ENCODE results near the gene RBM39.
A peak's percentile ranks its signal among the peaks of the same experiment; 100 is the strongest.

The RBM39 gene

GRCh38 chr20:35743693-35744491 is 1.8 kb upstream of the RBM39 start:
- H3K9ac ChIP-seq (ENCODE audit: low read depth, low read length), result peak overlapping the region; percentile 95
- H3K27me3 ChIP-seq (ENCODE audit: control insufficient read depth, insufficient read depth, low read length), result no peaks in the 10 kb centered on the region
- H3K9me3 ChIP-seq (ENCODE audit: control insufficient read depth, insufficient read depth, low read length), result no peaks in the 10 kb centered on the region
- peaks cover 12% of the 10 kb centered on the region for H3K4me1 ChIP-seq (ENCODE audit: control insufficient read depth, insufficient read depth, low read length)
- peaks cover 13% of the 10 kb centered on the region for H3K36me3 ChIP-seq (ENCODE audit: control insufficient read depth, insufficient read depth, low read length)
- H3K4me3 ChIP-seq (ENCODE audit: low read depth, low read length), result peak overlapping the region; percentile 82

DNA sequence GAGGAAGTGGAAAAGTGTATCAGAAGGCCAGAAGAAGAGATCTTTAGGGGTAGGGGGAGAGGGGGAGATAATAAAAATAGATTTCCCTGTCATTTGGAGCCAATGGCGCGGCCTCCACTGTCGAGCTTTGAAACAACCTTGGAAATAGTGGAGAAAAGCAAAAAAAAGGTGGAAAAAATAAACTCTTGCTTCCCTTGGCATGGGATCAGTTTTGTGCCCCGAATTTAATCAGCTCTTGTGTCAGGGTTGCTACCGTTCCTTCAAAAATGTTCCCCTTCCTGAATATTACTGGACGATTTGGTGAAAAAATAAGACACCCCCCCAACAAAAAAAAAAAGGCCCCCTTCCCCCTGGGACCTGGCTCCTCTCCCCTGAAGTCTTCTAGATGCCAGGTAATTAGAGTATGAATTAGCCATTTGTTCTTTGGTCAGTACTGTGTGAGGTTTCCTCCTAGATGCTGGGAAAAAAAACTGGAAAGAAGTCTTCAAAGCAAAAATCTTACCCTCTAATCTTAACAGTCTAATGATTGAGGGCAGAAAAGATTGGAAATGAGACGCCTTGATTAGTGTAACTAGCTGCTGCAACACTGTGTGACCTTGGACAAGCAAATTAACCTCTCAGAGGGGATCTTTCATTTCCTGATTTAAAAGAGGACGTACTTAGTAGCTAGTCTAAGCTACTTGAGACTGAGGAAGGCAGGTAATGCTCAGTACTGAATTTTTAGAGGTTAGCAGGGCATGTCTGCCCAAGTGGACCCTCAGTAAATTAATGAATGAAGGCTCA is 872 bp upstream of the RBM39 start:
- H3K36me3 ChIP-seq (ENCODE audit: control insufficient read depth, insufficient read depth, low read length), result peaks cover 22% of the 10 kb centered on the region
- peak overlapping the region; percentile 82 for H3K4me3 ChIP-seq (ENCODE audit: low read depth, low read length)
- peak overlapping the region; percentile 95 for H3K9ac ChIP-seq (ENCODE audit: low read depth, low read length)
- H3K9me3 ChIP-seq (ENCODE audit: control insufficient read depth, insufficient read depth, low read length), result no peaks in the 10 kb centered on the region
- peaks cover 12% of the 10 kb centered on the region for H3K4me1 ChIP-seq (ENCODE audit: control insufficient read depth, insufficient read depth, low read length)
- no peaks in the 10 kb centered on the region for H3K27me3 ChIP-seq (ENCODE audit: control insufficient read depth, insufficient read depth, low read length)

DNA sequence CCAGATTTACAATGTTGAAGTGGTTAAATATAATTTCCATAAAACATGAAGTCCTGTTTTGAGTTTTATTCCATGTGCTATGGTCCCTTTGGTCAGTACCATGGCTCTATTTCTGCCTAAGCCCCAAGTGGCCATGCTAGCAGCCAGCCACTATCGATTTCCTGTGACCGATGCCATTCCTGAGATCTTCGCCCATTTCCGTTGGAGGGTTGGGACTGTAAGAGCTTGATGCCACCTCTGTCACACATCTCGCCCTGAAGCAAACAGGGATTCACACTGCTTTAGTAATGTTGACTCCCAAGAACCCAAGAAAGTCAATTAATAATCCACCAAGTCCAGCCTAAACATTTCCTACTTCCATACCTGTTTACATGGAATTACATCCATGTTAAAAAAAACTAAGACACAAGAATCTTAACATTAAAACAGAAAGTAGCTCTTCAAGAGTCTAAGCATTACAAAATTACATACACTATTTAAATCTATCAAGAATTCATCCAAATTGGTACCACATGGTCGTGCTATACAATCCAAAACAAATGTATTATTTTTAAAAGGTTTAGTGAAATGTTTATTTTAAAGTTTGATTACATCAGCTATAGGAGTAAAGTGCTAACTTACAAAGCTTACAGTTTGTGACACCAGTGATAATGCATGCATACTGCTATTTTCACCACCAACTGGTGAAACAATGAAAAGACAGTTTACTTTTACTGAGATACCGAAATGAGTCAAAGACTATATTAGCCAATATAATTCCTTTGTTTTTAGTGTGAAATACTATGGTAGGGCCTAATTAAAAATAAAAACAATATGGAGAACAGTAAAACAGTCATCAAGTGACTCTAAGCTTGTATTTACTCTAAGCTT is 2.5 kb downstream of the RBM39 start:
- Histone ChIP-seq H3K9me3 (ENCODE audit: control insufficient read depth, insufficient read depth, low read length) (no peaks in the 10 kb centered on the region), H3K9ac (ENCODE audit: low read depth, low read length) (no peak overlapping the region), H3K27me3 (ENCODE audit: control insufficient read depth, insufficient read depth, low read length) (no peaks in the 10 kb centered on the region), H3K4me3 (ENCODE audit: low read depth, low read length) (peak overlapping the region; percentile 95), H3K36me3 (ENCODE audit: control insufficient read depth, insufficient read depth, low read length) (peaks cover 39% of the 10 kb centered on the region), H3K4me1 (ENCODE audit: control insufficient read depth, insufficient read depth, low read length) (peaks cover 12% of the 10 kb centered on the region)

DNA sequence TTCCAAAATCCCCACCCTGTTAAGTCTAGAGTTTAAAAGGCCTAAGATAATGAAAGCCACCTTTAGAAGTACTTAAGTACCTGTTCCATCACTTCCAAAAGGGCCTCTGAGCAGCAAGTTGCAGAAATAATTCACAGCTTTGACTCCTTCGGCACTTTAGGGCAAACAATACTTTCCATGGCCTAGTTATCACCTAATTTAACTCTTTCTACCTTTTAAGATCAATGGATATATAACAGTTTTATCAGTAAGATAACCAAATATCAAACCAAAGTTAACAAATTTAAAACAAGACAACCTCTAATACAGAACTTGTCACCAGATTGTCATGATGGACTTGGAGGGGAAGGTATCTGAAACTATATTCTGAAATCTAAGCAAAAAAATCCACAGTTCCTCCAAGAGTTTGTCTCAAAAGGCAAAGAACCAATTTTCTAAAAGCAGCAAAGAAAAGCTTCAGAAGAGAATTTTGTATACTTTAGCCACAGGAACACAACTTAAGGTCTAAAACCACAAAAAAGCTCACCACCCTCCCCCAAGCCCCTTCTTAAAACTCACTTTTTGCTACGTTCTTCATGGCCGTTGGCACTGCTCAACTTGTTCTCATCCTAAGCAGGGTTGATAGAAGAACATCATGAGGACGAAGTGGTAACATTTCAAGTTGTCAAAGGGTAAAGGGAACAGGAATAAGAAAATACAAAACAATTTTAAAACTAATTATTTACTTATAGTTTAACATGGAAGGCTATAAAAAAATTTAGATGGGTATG is 3.5 kb downstream of the RBM39 start:
- no peaks in the 10 kb centered on the region for H3K27me3 ChIP-seq (ENCODE audit: control insufficient read depth, insufficient read depth, low read length)
- H3K9ac ChIP-seq (ENCODE audit: low read depth, low read length), result no peak overlapping the region
- peaks cover 43% of the 10 kb centered on the region for H3K36me3 ChIP-seq (ENCODE audit: control insufficient read depth, insufficient read depth, low read length)
- peaks cover 12% of the 10 kb centered on the region for H3K4me1 ChIP-seq (ENCODE audit: control insufficient read depth, insufficient read depth, low read length)
- no peaks in the 10 kb centered on the region for H3K9me3 ChIP-seq (ENCODE audit: control insufficient read depth, insufficient read depth, low read length)
- no peak overlapping the region for H3K4me3 ChIP-seq (ENCODE audit: low read depth, low read length)

DNA sequence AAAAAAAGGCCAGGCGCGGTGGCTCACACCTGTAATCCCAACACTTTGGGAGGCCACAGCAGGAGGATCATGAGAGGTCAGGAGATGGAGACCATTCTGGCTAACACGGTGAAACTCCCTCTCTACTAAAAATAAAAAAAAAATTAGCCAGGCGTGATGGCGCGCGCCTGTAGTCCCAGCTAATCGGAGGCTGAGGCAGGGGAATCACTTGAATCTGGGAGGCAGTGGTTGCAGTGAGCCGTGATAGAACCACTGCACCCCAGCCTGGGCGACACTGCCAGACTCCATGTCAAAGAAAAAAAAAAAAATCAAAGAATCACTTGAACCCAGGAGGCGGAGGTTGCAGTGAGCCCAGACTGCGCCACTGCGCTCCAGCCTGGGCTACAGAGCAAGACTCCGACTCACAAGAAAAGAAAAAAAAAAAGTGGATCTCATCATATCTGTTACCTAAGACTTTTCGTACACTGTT is 4.2 kb downstream of the RBM39 start:
- H3K4me3 ChIP-seq (ENCODE audit: low read depth, low read length), result no peak overlapping the region
- peaks cover 49% of the 10 kb centered on the region for H3K36me3 ChIP-seq (ENCODE audit: control insufficient read depth, insufficient read depth, low read length)

DNA sequence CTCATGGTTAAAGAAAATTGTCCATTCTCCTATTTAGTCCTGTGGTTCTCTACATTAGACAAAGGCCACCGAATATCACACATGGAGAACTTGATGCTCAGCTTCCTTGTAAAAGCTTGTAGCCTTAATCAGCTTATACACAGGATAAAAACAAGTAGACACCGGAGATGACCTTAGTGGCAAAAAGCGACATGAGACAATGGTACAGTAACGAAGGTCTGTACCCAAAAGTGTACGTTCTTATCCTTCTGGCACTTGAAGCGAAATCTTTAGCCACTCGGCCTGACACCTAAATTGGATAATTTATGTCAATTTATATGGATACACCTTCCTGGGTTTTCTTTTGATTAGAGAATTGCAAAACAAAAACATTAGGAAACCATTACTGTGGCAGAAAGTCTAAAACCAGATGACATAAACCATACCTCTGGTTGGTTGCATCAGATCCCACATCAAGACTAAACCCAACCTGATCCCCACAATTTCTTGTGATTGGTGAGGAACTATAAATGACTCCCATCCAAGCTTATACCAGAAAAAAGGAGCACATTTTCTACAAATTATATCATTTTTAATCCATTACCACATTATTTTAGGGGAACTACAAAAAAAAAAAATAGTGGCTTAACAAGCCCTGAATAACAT is 6.1 kb downstream of the RBM39 start:
- Histone ChIP-seq H3K9me3 (ENCODE audit: control insufficient read depth, insufficient read depth, low read length) (no peaks in the 10 kb centered on the region), H3K9ac (ENCODE audit: low read depth, low read length) (no peak overlapping the region), H3K4me1 (ENCODE audit: control insufficient read depth, insufficient read depth, low read length) (peaks cover 9% of the 10 kb centered on the region), H3K36me3 (ENCODE audit: control insufficient read depth, insufficient read depth, low read length) (peaks cover 45% of the 10 kb centered on the region), H3K27me3 (ENCODE audit: control insufficient read depth, insufficient read depth, low read length) (no peaks in the 10 kb centered on the region), H3K4me3 (ENCODE audit: low read depth, low read length) (no peak overlapping the region)

More for the DNA sequence above, 4.2 kb downstream of the RBM39 start:
- Histone ChIP-seq H3K9me3 (ENCODE audit: control insufficient read depth, insufficient read depth, low read length) (no peaks in the 10 kb centered on the region), H3K27me3 (ENCODE audit: control insufficient read depth, insufficient read depth, low read length) (no peaks in the 10 kb centered on the region), H3K9ac (ENCODE audit: low read depth, low read length) (no peak overlapping the region), H3K4me1 (ENCODE audit: control insufficient read depth, insufficient read depth, low read length) (peaks cover 9% of the 10 kb centered on the region)

- H3K9ac ChIP-seq (ENCODE audit: low read depth, low read length), result no peak overlapping the region
- no peak overlapping the region for H3K4me3 ChIP-seq (ENCODE audit: low read depth, low read length)
- no peaks in the 10 kb centered on the region for H3K27me3 ChIP-seq (ENCODE audit: control insufficient read depth, insufficient read depth, low read length)
- H3K9me3 ChIP-seq (ENCODE audit: control insufficient read depth, insufficient read depth, low read length), result no peaks in the 10 kb centered on the region
- H3K4me1 ChIP-seq (ENCODE audit: control insufficient read depth, insufficient read depth, low read length), result peaks cover 8% of the 10 kb centered on the region
- H3K36me3 ChIP-seq (ENCODE audit: control insufficient read depth, insufficient read depth, low read length), result peaks cover 41% of the 10 kb centered on the region
Measured at GRCh38 chr20:35734777-35735649, 7.0 kb downstream of the RBM39 start.

- Histone ChIP-seq H3K9me3 (ENCODE audit: control insufficient read depth, insufficient read depth, low read length) (no peaks in the 10 kb centered on the region), H3K36me3 (ENCODE audit: control insufficient read depth, insufficient read depth, low read length) (peaks cover 48% of the 10 kb centered on the region), H3K9ac (ENCODE audit: low read depth, low read length) (no peak overlapping the region), H3K27me3 (ENCODE audit: control insufficient read depth, insufficient read depth, low read length) (no peaks in the 10 kb centered on the region), H3K4me3 (ENCODE audit: low read depth, low read length) (no peak overlapping the region), H3K4me1 (ENCODE audit: control insufficient read depth, insufficient read depth, low read length) (peaks cover 2% of the 10 kb centered on the region)
Measured at GRCh38 chr20:35734374-35734773, 7.7 kb downstream of the RBM39 start.

- H3K9me3 ChIP-seq (ENCODE audit: control insufficient read depth, insufficient read depth, low read length), result no peaks in the 10 kb centered on the region
- H3K9ac ChIP-seq (ENCODE audit: low read depth, low read length), result no peak overlapping the region
- peaks cover 44% of the 10 kb centered on the region for H3K36me3 ChIP-seq (ENCODE audit: control insufficient read depth, insufficient read depth, low read length)
- no peaks in the 10 kb centered on the region for H3K27me3 ChIP-seq (ENCODE audit: control insufficient read depth, insufficient read depth, low read length)
- H3K4me1 ChIP-seq (ENCODE audit: control insufficient read depth, insufficient read depth, low read length), result no peaks in the 10 kb centered on the region
- H3K4me3 ChIP-seq (ENCODE audit: low read depth, low read length), result no peak overlapping the region
Measured at GRCh38 chr20:35732644-35732982, 9.4 kb downstream of the RBM39 start.
